Endothelial cell of umbilical vein (primary cell): Measurements from ENCODE around the gene SLC15A5. TPM values are rescaled to one million over a fixed set of nuclear protein-coding genes. Genes with fewer than 3 reads are reported as not detected.

ENCODE experiments used
- BruUV-seq: library from RNA; stranded (reverse); fragments of 400-500 nt; replicated peaks from 2 replicates; lab custom pipeline; 2021; lab: Mats Ljungman, UMichigan
- CTCF ChIA-PET: fragments of 300-600, 350-600 bp; sonication (Branson Sonifier 250); formaldehyde crosslinking; loops from one replicate; lab custom pipeline; 2021; ENCODE audit warnings: antibody characterized with exemption, inconsistent platforms; lab: Charles Lee
- POLR2A ChIA-PET: fragments of 300-600, 350-600 bp; sonication (Branson Sonifier 250); formaldehyde crosslinking; loops from one replicate; lab custom pipeline; 2021; ENCODE audit warnings: antibody characterized with exemption, inconsistent platforms; lab: Charles Lee
- DNase-seq: peaks from one replicate; pipeline ENCODE4 v3.0.0-alpha.2; 2011; ENCODE audit warnings: low read depth, low spot score
- FAIRE-seq: peaks from 2 replicates; lab custom pipeline; 2011; peaks lifted over from hg19 to GRCh38; lab: Jason Lieb, UNC
- H2AFZ ChIP-seq: 2 replicates; pipeline ENCODE4 v1.6.0; 2012; ENCODE audit warnings: low read depth, low read length, control low read depth, inconsistent platforms
- H3K27ac ChIP-seq: 2 replicates; pipeline ENCODE4 v1.5.1; 2011; ENCODE audit warnings: low read depth, mild to moderate bottlenecking, control low read depth, low read length, moderate library complexity; ENCODE audit not compliant: insufficient read depth
- H3K27me3 ChIP-seq, 2 experiments: 2 replicates each; pipeline versions ENCODE4 v1.6.0 to v1.6.1; 2011; ENCODE audit warnings: low read length in 2 of 2, mixed read lengths in 1 of 2; ENCODE audit not compliant: control insufficient read depth in 2 of 2, insufficient read depth in 2 of 2
- H3K36me3 ChIP-seq, 2 experiments: 2 replicates in 1 of 2; 3 replicates in 1 of 2; pipeline ENCODE4 v1.5.1; 2011; ENCODE audit warnings: low read length in 2 of 2, mild to moderate bottlenecking in 1 of 2, moderate library complexity in 1 of 2; ENCODE audit not compliant: control insufficient read depth in 2 of 2, insufficient read depth in 2 of 2; ENCODE audit errors: extremely low read depth in 1 of 2
- H3K4me1 ChIP-seq: 3 replicates; pipeline ENCODE4 v1.5.1; 2011; ENCODE audit warnings: mild to moderate bottlenecking, low read length; ENCODE audit not compliant: control insufficient read depth, insufficient read depth; ENCODE audit errors: extremely low read depth
- H3K4me2 ChIP-seq: 2 replicates; pipeline ENCODE4 v1.6.1; 2011; ENCODE audit warnings: low read length, control low read depth, mixed read lengths; ENCODE audit not compliant: insufficient read depth
- H3K4me3 ChIP-seq, 3 experiments: fragments of 200-600 bp in 1 of 3; sonication (generic), shearing (Covaris generic) in 1 of 3; replicated peaks in 1 of 3; 2 replicates each; pipeline ENCODE4 v1.5.1; 2011 to 2016; ENCODE audit warnings: control low read depth in 3 of 3, low read length in 3 of 3, mild to moderate bottlenecking in 2 of 3, inconsistent platforms in 1 of 3, low read depth in 1 of 3, moderate library complexity in 1 of 3; ENCODE audit not compliant: insufficient read depth in 1 of 3
- H3K79me2 ChIP-seq: 2 replicates; pipeline ENCODE4 v1.6.0; 2012; ENCODE audit warnings: low read length, inconsistent platforms; ENCODE audit not compliant: control insufficient read depth, insufficient read depth
- H3K9ac ChIP-seq: replicated peaks from 2 replicates; pipeline ENCODE3; 2011; ENCODE audit warnings: low read length, control low read depth; ENCODE audit not compliant: insufficient read depth; ENCODE audit errors: extremely low read depth
- H3K9me1 ChIP-seq: replicated peaks from 3 replicates; pipeline ENCODE4 v1.6.0; 2011; ENCODE audit warnings: mild to moderate bottlenecking, low read length; ENCODE audit not compliant: control insufficient read depth, insufficient read depth; ENCODE audit errors: extremely low read depth
- H3K9me3 ChIP-seq: replicated peaks from 2 replicates; pipeline ENCODE4 v1.5.1; 2012; ENCODE audit warnings: low read length, inconsistent platforms; ENCODE audit not compliant: control insufficient read depth, insufficient read depth
- H4K20me1 ChIP-seq: replicated peaks from 2 replicates; pipeline ENCODE3; 2011; ENCODE audit warnings: mild to moderate bottlenecking, low read length; ENCODE audit not compliant: control insufficient read depth, insufficient read depth; ENCODE audit errors: extremely low read depth
- CTCF ChIP-seq, 2 donors: IDR thresholded peaks; 1 replicate in 1 of 2; 2 replicates in 1 of 2; pipeline ENCODE4 v1.5.1; 2011; ENCODE audit warnings: low read length in 2 of 2, mild to moderate bottlenecking in 2 of 2, moderate library complexity in 2 of 2, control low read depth in 1 of 2, inconsistent platforms in 1 of 2, low read depth in 1 of 2; ENCODE audit not compliant: insufficient read depth in 1 of 2; ENCODE audit errors: extremely low read depth in 1 of 2
- EZH2 ChIP-seq: IDR thresholded peaks from 2 replicates; pipeline ENCODE4 v1.6.1; 2012; ENCODE audit warnings: borderline replicate concordance, low read depth, mild to moderate bottlenecking, moderate library complexity, low read length, inconsistent platforms; ENCODE audit not compliant: severe bottlenecking
- FOS ChIP-seq: IDR thresholded peaks from 2 replicates; pipeline ENCODE4 v1.6.1; 2011; ENCODE audit warnings: mild to moderate bottlenecking, low read length, moderate library complexity, borderline replicate concordance; ENCODE audit not compliant: insufficient read depth
- MAX ChIP-seq: IDR thresholded peaks from 2 replicates; pipeline ENCODE4 v1.6.1; 2011; ENCODE audit not compliant: insufficient read depth, insufficient read length
- MYC ChIP-seq: IDR thresholded peaks from one replicate; pipeline ENCODE4 v1.6.1; 2011; ENCODE audit warnings: mild to moderate bottlenecking, low read depth, low read length
- POLR2A ChIP-seq: IDR thresholded peaks from 2 replicates; pipeline ENCODE4 v1.6.1; 2012; ENCODE audit warnings: low read depth, mild to moderate bottlenecking, control low read depth, low read length
- POLR2AphosphoS5 ChIP-seq: IDR thresholded peaks from 2 replicates; pipeline ENCODE4 v1.6.1; 2012; ENCODE audit warnings: low read depth, mild to moderate bottlenecking, control low read depth, low read length, moderate library complexity; ENCODE audit not compliant: insufficient read depth
- dilution Hi-C: fragments of 300-500 bp; cut with MboI; formaldehyde crosslinking; loops from one replicate; pipeline ENCODE4 v1.15.0; 2019; ENCODE audit warnings: low sequenced_read_pairs; ENCODE audit not compliant: extremely low pct_ligation_motif_present
- intact Hi-C: fragments of 100-400 bp; cut with micrococcal nuclease; formaldehyde crosslinking; loops from one replicate; pipeline ENCODE4 v1.10.0; 2022
- polyA plus RNA-seq, 4 experiments: library from polyadenylated mRNA; depleted of rRNA in 3 of 4; stranded (reverse) in 3 of 4; unstranded in 1 of 4; fragments of >200 nt; gene quantifications; 2 replicates each; pipeline versions ENCODE4 v1.2.1 to v1.2.3, GENCODE V29; 2011 to 2012; ENCODE audit warnings: missing spikeins in 1 of 4
- total RNA-seq: library from RNA; stranded (reverse); gene quantifications from 2 replicates; pipeline ENCODE4 v1.2.3, GENCODE V29; 2021

Gene SLC15A5
- total and polyA plus RNA-seq, 2 donors (not counting 3 experiments of a cell fraction or from before 2014, with no cell fraction given): not detected

GRCh38 chr12:16155938-16156337 lies 121.5 kb downstream of the SLC15A5 start:
- no peak overlapping the region for H3K9ac ChIP-seq
- no peak for FAIRE-seq
- ChIA-PET POLR2A (no interaction called here), CTCF (no interaction called here)
- H4K20me1 ChIP-seq: no peaks in the 10 kb centered on the region
- H3K27ac ChIP-seq: no peak overlapping the region
- BruUV-seq: no TSS peak
- no peak overlapping the region for H3K4me3 ChIP-seq
- intact Hi-C loops: no loop called here
- H3K9me1 ChIP-seq: no peaks in the 10 kb centered on the region
- no peaks in the 10 kb centered on the region for H3K9me3 ChIP-seq
- no peaks in the 10 kb centered on the region for H3K79me2 ChIP-seq
- no peaks in the 10 kb centered on the region for H3K27me3 ChIP-seq
- H3K4me1 ChIP-seq: no peaks in the 10 kb centered on the region
- TF ChIP-seq FOS (no peak), POLR2A (no peak), CTCF (IDR thresholded peaks at IDR 0.05; ENCODE audit: extremely low read depth in 1 of 2, insufficient read depth in 1 of 2, low read depth in 1 of 2, low read length in 2 of 2) (no peak), MYC (no peak), POLR2AphosphoS5 (no peak)
- H2AFZ ChIP-seq: no peak overlapping the region
- no peaks in the 10 kb centered on the region for H3K36me3 ChIP-seq
- H3K4me2 ChIP-seq: no peak overlapping the region
- dilution Hi-C loops: no loop called here
- no peak for DNase-seq

- POLR2A ChIA-PET: no interaction called here
- no peaks in the 10 kb centered on the region for H3K9me3 ChIP-seq
- TF ChIP-seq MAX (no peak), POLR2A (no peak), EZH2 (no peak), POLR2AphosphoS5 (no peak), MYC (no peak)
- dilution Hi-C loops: no loop called here
- DNase-seq (no peak), FAIRE-seq (no peak)
- CTCF ChIA-PET: no interaction called here
- no peak overlapping the region for H3K27ac ChIP-seq
- no peaks in the 10 kb centered on the region for H3K79me2 ChIP-seq
- H3K9ac ChIP-seq: no peak overlapping the region
- no peak overlapping the region for H3K4me3 ChIP-seq
- no peak overlapping the region for H2AFZ ChIP-seq
- no TSS peak for BruUV-seq
- H3K4me1 ChIP-seq: no peaks in the 10 kb centered on the region
- H4K20me1 ChIP-seq: no peaks in the 10 kb centered on the region
- no peaks in the 10 kb centered on the region for H3K36me3 ChIP-seq
- H3K9me1 ChIP-seq: no peaks in the 10 kb centered on the region
- intact Hi-C loops: no loop called here
- no peak overlapping the region for H3K4me2 ChIP-seq
- H3K27me3 ChIP-seq: no peaks in the 10 kb centered on the region
These were observed 122.5 kb downstream of the SLC15A5 start for GRCh38 chr12:16154990-16155389.
